HL-60 (cell line): ENCODE data around the gene TENT5A.

ENCODE experiments used
- CTCF ChIP-seq: IDR thresholded peaks from one replicate; pipeline ENCODE4 v1.5.1; 2011; ENCODE audit warnings: low read length, control low read depth, inconsistent platforms; ENCODE audit not compliant: insufficient read depth
- SPI1 ChIP-seq: IDR thresholded peaks from 2 replicates; pipeline ENCODE4 v1.6.1; 2012; ENCODE audit warnings: low read depth, mild to moderate bottlenecking, borderline replicate concordance

DNA sequence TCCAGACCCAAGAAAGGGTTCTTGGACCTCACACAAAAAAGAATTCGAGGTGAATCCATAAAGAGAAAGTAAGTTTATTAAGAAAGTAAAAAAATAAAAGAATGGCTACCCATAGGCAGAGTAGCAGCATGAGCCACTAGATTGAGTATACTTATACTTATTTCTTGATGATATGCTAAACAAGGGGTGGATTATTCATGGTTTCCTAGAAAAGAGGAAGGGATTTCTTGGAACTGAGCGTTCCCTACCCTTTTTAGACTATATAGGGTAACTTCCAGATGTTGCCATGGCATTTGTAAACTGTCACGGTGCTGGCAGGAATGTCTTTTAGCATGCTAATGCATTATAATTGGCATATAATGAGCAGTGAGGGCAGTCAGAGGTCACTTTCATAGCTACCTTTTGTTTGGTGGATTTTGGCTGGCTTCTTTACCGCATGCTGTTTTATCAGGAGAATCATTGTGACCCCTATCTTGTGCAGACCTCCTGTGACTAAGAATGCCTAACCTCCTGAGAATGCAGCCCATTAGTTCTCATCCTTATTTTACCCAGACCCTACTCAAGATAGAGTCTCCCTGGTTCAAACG lies 44.3 kb downstream of the TENT5A start:
- TF ChIP-seq CTCF (no peak), SPI1 (no peak)
